ENCODE data around the gene ALS2. TPM values are rescaled to one million over a fixed set of nuclear protein-coding genes. Genes with fewer than 3 reads are reported as not detected.

The ALS2 gene
- total RNA-seq, 1 donor from 2014 or later: 48.1 TPM

DNA sequence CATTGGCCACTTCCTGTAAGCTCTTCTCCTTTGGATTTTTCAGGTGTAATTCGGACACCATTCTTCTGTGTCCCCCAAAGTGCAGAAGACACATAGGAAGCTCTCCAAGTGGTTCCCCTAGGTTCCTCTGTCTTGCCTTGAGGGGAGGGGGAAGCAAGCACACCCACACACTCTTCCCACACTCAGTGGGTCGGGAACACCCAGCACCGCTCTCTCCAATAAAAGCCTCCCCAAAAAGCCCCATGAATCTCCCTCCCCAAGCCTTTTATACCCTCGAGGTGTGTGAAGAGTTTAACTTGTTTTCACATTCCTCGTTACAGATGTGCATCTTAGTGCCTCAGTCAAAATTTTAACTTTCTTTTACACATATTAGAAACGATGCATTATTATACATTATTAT lies 127.5 kb downstream of the ALS2 start:
- Mint-ChIP-seq H3K4me3 (ENCODE audit: low read depth) (no peak overlapping the region), H3K4me1 (ENCODE audit: low read depth) (peaks cover 2% of the 10 kb centered on the region), H3K27me3 (peaks cover 3% of the 10 kb centered on the region), H3K9me3 (ENCODE audit: low read depth) (no peaks in the 10 kb centered on the region), H3K36me3 (ENCODE audit: insufficient read depth) (no peaks in the 10 kb centered on the region), H3K27ac (no peak overlapping the region)
- TF ChIP-seq, protein P1, sequence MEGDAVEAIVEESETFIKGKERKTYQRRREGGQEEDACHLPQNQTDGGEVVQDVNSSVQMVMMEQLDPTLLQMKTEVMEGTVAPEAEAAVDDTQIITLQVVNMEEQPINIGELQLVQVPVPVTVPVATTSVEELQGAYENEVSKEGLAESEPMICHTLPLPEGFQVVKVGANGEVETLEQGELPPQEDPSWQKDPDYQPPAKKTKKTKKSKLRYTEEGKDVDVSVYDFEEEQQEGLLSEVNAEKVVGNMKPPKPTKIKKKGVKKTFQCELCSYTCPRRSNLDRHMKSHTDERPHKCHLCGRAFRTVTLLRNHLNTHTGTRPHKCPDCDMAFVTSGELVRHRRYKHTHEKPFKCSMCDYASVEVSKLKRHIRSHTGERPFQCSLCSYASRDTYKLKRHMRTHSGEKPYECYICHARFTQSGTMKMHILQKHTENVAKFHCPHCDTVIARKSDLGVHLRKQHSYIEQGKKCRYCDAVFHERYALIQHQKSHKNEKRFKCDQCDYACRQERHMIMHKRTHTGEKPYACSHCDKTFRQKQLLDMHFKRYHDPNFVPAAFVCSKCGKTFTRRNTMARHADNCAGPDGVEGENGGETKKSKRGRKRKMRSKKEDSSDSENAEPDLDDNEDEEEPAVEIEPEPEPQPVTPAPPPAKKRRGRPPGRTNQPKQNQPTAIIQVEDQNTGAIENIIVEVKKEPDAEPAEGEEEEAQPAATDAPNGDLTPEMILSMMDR (IDR thresholded peaks at IDR 0.05; ENCODE audit: unreplicated experiment): no peak
- DNase-seq (ENCODE audit: low spot score, unreplicated experiment): no peak

Other genes starting within 250 kb of the ALS2 start
- gene TMEM237, start 137.4 kb downstream of the ALS2 start, total RNA-seq: 55.3 and 57.8 TPM in 2 replicates
- 0.22 TPM in 1 of 2 replicates, not detected in the other for gene MPP4, start 82.3 kb downstream of the ALS2 start, total RNA-seq
- gene CDK15, start 25.6 kb upstream of the ALS2 start, total RNA-seq: 0.07 TPM in 1 of 2 replicates, not detected in the other

Data from progenitor cell of endocrine pancreas (in vitro differentiated cells).